Endothelial cell of umbilical vein (primary cell): Measurements from ENCODE around the gene SLC35F2. TPM values are rescaled to one million over a fixed set of nuclear protein-coding genes. Genes with fewer than 3 reads are reported as not detected.

Source experiments
- BruUV-seq: library from RNA; stranded (reverse); fragments of 400-500 nt; replicated peaks from 2 replicates; lab custom pipeline; 2021; lab: Mats Ljungman, UMichigan
- CTCF ChIA-PET: fragments of 300-600, 350-600 bp; sonication (Branson Sonifier 250); formaldehyde crosslinking; loops from one replicate; lab custom pipeline; 2021; ENCODE audit warnings: antibody characterized with exemption, inconsistent platforms; lab: Charles Lee
- POLR2A ChIA-PET: fragments of 300-600, 350-600 bp; sonication (Branson Sonifier 250); formaldehyde crosslinking; loops from one replicate; lab custom pipeline; 2021; ENCODE audit warnings: antibody characterized with exemption, inconsistent platforms; lab: Charles Lee
- DNase-seq: peaks from one replicate; pipeline ENCODE4 v3.0.0-alpha.2; 2011; ENCODE audit warnings: low read depth, low spot score
- FAIRE-seq: peaks from 2 replicates; lab custom pipeline; 2011; peaks lifted over from hg19 to GRCh38; lab: Jason Lieb, UNC
- H2AFZ ChIP-seq: 2 replicates; pipeline ENCODE4 v1.6.0; 2012; ENCODE audit warnings: low read depth, low read length, control low read depth, inconsistent platforms
- H3K27ac ChIP-seq: 2 replicates; pipeline ENCODE4 v1.5.1; 2011; ENCODE audit warnings: low read depth, mild to moderate bottlenecking, control low read depth, low read length, moderate library complexity; ENCODE audit not compliant: insufficient read depth
- H3K27me3 ChIP-seq, 2 experiments: 2 replicates each; pipeline versions ENCODE4 v1.6.0 to v1.6.1; 2011; ENCODE audit warnings: low read length in 2 of 2, mixed read lengths in 1 of 2; ENCODE audit not compliant: control insufficient read depth in 2 of 2, insufficient read depth in 2 of 2
- H3K36me3 ChIP-seq, 2 experiments: 2 replicates in 1 of 2; 3 replicates in 1 of 2; pipeline ENCODE4 v1.5.1; 2011; ENCODE audit warnings: low read length in 2 of 2, mild to moderate bottlenecking in 1 of 2, moderate library complexity in 1 of 2; ENCODE audit not compliant: control insufficient read depth in 2 of 2, insufficient read depth in 2 of 2; ENCODE audit errors: extremely low read depth in 1 of 2
- H3K4me1 ChIP-seq: 3 replicates; pipeline ENCODE4 v1.5.1; 2011; ENCODE audit warnings: mild to moderate bottlenecking, low read length; ENCODE audit not compliant: control insufficient read depth, insufficient read depth; ENCODE audit errors: extremely low read depth
- H3K4me2 ChIP-seq: 2 replicates; pipeline ENCODE4 v1.6.1; 2011; ENCODE audit warnings: low read length, control low read depth, mixed read lengths; ENCODE audit not compliant: insufficient read depth
- H3K4me3 ChIP-seq, 3 experiments: fragments of 200-600 bp in 1 of 3; sonication (generic), shearing (Covaris generic) in 1 of 3; replicated peaks in 1 of 3; 2 replicates each; pipeline ENCODE4 v1.5.1; 2011 to 2016; ENCODE audit warnings: control low read depth in 3 of 3, low read length in 3 of 3, mild to moderate bottlenecking in 2 of 3, inconsistent platforms in 1 of 3, low read depth in 1 of 3, moderate library complexity in 1 of 3; ENCODE audit not compliant: insufficient read depth in 1 of 3
- H3K79me2 ChIP-seq: 2 replicates; pipeline ENCODE4 v1.6.0; 2012; ENCODE audit warnings: low read length, inconsistent platforms; ENCODE audit not compliant: control insufficient read depth, insufficient read depth
- H3K9ac ChIP-seq: replicated peaks from 2 replicates; pipeline ENCODE3; 2011; ENCODE audit warnings: low read length, control low read depth; ENCODE audit not compliant: insufficient read depth; ENCODE audit errors: extremely low read depth
- H3K9me1 ChIP-seq: replicated peaks from 3 replicates; pipeline ENCODE4 v1.6.0; 2011; ENCODE audit warnings: mild to moderate bottlenecking, low read length; ENCODE audit not compliant: control insufficient read depth, insufficient read depth; ENCODE audit errors: extremely low read depth
- H3K9me3 ChIP-seq: replicated peaks from 2 replicates; pipeline ENCODE4 v1.5.1; 2012; ENCODE audit warnings: low read length, inconsistent platforms; ENCODE audit not compliant: control insufficient read depth, insufficient read depth
- H4K20me1 ChIP-seq: replicated peaks from 2 replicates; pipeline ENCODE3; 2011; ENCODE audit warnings: mild to moderate bottlenecking, low read length; ENCODE audit not compliant: control insufficient read depth, insufficient read depth; ENCODE audit errors: extremely low read depth
- EZH2 ChIP-seq: IDR thresholded peaks from 2 replicates; pipeline ENCODE4 v1.6.1; 2012; ENCODE audit warnings: borderline replicate concordance, low read depth, mild to moderate bottlenecking, moderate library complexity, low read length, inconsistent platforms; ENCODE audit not compliant: severe bottlenecking
- FOS ChIP-seq: IDR thresholded peaks from 2 replicates; pipeline ENCODE4 v1.6.1; 2011; ENCODE audit warnings: mild to moderate bottlenecking, low read length, moderate library complexity, borderline replicate concordance; ENCODE audit not compliant: insufficient read depth
- GATA2 ChIP-seq: IDR thresholded peaks from 2 replicates; pipeline ENCODE4 v1.7.0; 2011; ENCODE audit warnings: low read depth, mild to moderate bottlenecking, moderate library complexity, mixed read lengths, low read length; ENCODE audit not compliant: insufficient read length, insufficient read depth
- JUN ChIP-seq: IDR thresholded peaks from 2 replicates; pipeline ENCODE4 v1.6.1; 2011; ENCODE audit warnings: borderline replicate concordance, low read depth; ENCODE audit not compliant: insufficient read length, insufficient read depth
- MYC ChIP-seq: IDR thresholded peaks from one replicate; pipeline ENCODE4 v1.6.1; 2011; ENCODE audit warnings: mild to moderate bottlenecking, low read depth, low read length
- POLR2A ChIP-seq: IDR thresholded peaks from 2 replicates; pipeline ENCODE4 v1.6.1; 2012; ENCODE audit warnings: low read depth, mild to moderate bottlenecking, control low read depth, low read length
- POLR2AphosphoS5 ChIP-seq: IDR thresholded peaks from 2 replicates; pipeline ENCODE4 v1.6.1; 2012; ENCODE audit warnings: low read depth, mild to moderate bottlenecking, control low read depth, low read length, moderate library complexity; ENCODE audit not compliant: insufficient read depth
- dilution Hi-C: fragments of 300-500 bp; cut with MboI; formaldehyde crosslinking; loops from one replicate; pipeline ENCODE4 v1.15.0; 2019; ENCODE audit warnings: low sequenced_read_pairs; ENCODE audit not compliant: extremely low pct_ligation_motif_present
- intact Hi-C: fragments of 100-400 bp; cut with micrococcal nuclease; formaldehyde crosslinking; loops from one replicate; pipeline ENCODE4 v1.10.0; 2022
- polyA plus RNA-seq, 4 experiments: library from polyadenylated mRNA; depleted of rRNA in 3 of 4; stranded (reverse) in 3 of 4; unstranded in 1 of 4; fragments of >200 nt; gene quantifications; 2 replicates each; pipeline versions ENCODE4 v1.2.1 to v1.2.3, GENCODE V29; 2011 to 2012; ENCODE audit warnings: missing spikeins in 1 of 4
- total RNA-seq: library from RNA; stranded (reverse); gene quantifications from 2 replicates; pipeline ENCODE4 v1.2.3, GENCODE V29; 2021
- TF ChIP-seq, protein P1 (sequence below): IDR thresholded peaks from 2 replicates; pipeline ENCODE4 v1.6.1; 2011; ENCODE audit not compliant: insufficient read depth, insufficient read length
- TF ChIP-seq, protein P2 (sequence below), 2 donors: IDR thresholded peaks; 1 replicate in 1 of 2; 2 replicates in 1 of 2; pipeline ENCODE4 v1.5.1; 2011; ENCODE audit warnings: low read length in 2 of 2, mild to moderate bottlenecking in 2 of 2, moderate library complexity in 2 of 2, control low read depth in 1 of 2, inconsistent platforms in 1 of 2, low read depth in 1 of 2; ENCODE audit not compliant: insufficient read depth in 1 of 2; ENCODE audit errors: extremely low read depth in 1 of 2

The SLC35F2 gene
- total and polyA plus RNA-seq, 2 donors (not counting 3 experiments of a cell fraction or from before 2014, with no cell fraction given), result 41.0 to 59.7 TPM

DNA sequence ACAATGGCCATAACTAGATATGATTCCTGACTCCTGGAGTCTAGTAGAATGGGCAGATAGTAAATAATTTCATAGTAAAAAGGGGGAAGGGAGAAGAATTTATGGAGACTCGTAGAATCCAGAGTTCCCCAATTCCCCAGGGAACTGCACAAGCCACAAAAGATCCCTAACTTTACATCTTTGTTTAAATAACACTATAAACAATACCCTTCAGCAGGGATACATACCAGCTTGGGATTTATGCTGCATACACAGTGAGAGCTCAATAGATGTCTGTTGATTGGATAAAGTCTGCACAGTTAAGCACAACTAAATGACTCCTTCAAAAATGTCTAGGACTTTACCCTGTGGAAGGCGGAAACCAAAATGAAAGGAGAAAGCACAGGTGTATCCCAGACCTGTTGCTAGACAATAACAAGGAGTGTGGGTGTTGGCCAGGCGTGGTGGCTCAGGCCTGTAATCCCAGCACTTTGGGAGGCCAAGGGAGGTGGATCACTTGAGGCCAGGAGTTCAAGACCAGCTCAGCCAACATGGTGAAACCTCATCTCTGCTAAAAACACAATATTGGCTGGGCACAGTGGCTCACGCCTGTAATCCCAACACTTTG lies 6.8 kb downstream of the SLC35F2 start:
- POLR2A ChIA-PET, result no interaction called here
- CTCF ChIA-PET, result interaction anchor here (1.1 to 2.3 kb wide), 2 partner anchors 11 to 25 kb away, joined by 4 to 10 read pairs; no protein-coding TSS in a partner anchor
- no peak for DNase-seq
- H3K9me3 ChIP-seq, result no peaks in the 10 kb centered on the region
- H3K27me3 ChIP-seq, result no peaks in the 10 kb centered on the region
- peaks cover 3% of the 10 kb centered on the region for H3K4me1 ChIP-seq
- no peak overlapping the region for H3K27ac ChIP-seq
- FAIRE-seq, result no peak
- dilution Hi-C loops (no loop called here), intact Hi-C loops (no loop called here)
- H3K4me2 ChIP-seq, result no peak overlapping the region
- H3K9me1 ChIP-seq, result no peaks in the 10 kb centered on the region
- peaks cover 94% of the 10 kb centered on the region for H3K79me2 ChIP-seq
- H3K4me3 ChIP-seq, result no peak overlapping the region
- H3K36me3 ChIP-seq, result no peaks in the 10 kb centered on the region
- no TSS peak for BruUV-seq
- no peak overlapping the region for H2AFZ ChIP-seq
- TF ChIP-seq, protein P1, sequence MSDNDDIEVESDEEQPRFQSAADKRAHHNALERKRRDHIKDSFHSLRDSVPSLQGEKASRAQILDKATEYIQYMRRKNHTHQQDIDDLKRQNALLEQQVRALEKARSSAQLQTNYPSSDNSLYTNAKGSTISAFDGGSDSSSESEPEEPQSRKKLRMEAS, result no peak
- TF ChIP-seq FOS (no peak), POLR2AphosphoS5 (no peak), EZH2 (no peak), POLR2A (no peak), GATA2 (no peak), JUN (no peak)
- H4K20me1 ChIP-seq, result no peaks in the 10 kb centered on the region
- no peak overlapping the region for H3K9ac ChIP-seq

DNA sequence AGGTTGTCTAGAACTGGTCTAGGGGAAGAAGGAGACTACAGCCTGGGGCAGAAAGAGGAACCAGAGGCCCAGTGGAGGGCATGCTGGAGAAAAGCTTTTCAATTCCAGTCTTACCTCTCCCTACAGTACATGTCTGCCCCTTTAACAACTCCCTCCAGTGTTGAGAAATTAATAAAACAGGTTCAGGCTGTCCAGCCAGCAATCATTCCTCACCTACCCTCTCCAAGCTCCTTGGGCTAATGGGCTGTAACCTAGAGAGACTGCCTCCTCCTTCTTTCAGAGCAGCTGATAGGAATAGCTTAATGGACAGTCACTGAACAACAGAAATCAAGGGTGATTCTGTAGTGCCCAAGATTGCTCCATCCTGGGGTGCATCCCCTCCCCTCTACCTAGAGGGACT lies 8.8 kb downstream of the SLC35F2 start:
- Histone ChIP-seq H3K9me3 (no peaks in the 10 kb centered on the region), H3K4me1 (no peaks in the 10 kb centered on the region), H3K27me3 (no peaks in the 10 kb centered on the region), H4K20me1 (no peaks in the 10 kb centered on the region), H2AFZ (no peak overlapping the region), H3K79me2 (peaks cover 94% of the 10 kb centered on the region), H3K9me1 (no peaks in the 10 kb centered on the region), H3K4me3 (no peak overlapping the region), H3K36me3 (no peaks in the 10 kb centered on the region), H3K27ac (no peak overlapping the region), H3K9ac (no peak overlapping the region), H3K4me2 (no peak overlapping the region)
- ChIA-PET POLR2A (no interaction called here), CTCF (interaction anchor here (1.1 to 1.3 kb wide), 2 partner anchors 9 to 48 kb away, joined by 4 to 5 read pairs; no protein-coding TSS in a partner anchor)
- TF ChIP-seq GATA2, result no peak
- TF ChIP-seq JUN, result no peak
- no peak for TF ChIP-seq POLR2AphosphoS5
- TF ChIP-seq, protein P2, sequence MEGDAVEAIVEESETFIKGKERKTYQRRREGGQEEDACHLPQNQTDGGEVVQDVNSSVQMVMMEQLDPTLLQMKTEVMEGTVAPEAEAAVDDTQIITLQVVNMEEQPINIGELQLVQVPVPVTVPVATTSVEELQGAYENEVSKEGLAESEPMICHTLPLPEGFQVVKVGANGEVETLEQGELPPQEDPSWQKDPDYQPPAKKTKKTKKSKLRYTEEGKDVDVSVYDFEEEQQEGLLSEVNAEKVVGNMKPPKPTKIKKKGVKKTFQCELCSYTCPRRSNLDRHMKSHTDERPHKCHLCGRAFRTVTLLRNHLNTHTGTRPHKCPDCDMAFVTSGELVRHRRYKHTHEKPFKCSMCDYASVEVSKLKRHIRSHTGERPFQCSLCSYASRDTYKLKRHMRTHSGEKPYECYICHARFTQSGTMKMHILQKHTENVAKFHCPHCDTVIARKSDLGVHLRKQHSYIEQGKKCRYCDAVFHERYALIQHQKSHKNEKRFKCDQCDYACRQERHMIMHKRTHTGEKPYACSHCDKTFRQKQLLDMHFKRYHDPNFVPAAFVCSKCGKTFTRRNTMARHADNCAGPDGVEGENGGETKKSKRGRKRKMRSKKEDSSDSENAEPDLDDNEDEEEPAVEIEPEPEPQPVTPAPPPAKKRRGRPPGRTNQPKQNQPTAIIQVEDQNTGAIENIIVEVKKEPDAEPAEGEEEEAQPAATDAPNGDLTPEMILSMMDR (IDR thresholded peaks at IDR 0.05; ENCODE audit: extremely low read depth in 1 of 2, insufficient read depth in 1 of 2, low read depth in 1 of 2, low read length in 2 of 2), result no peak
- TF ChIP-seq MYC, result no peak
- TF ChIP-seq EZH2, result no peak
- no peak for TF ChIP-seq POLR2A
- TF ChIP-seq FOS, result no peak
- TF ChIP-seq, protein P1, result no peak
- intact Hi-C loops (loop anchor here (10.0 kb wide), 1 partner anchor 375 kb away; the partner anchor contains the start of genes ATM and NPAT), dilution Hi-C loops (no loop called here)
- FAIRE-seq (no peak), DNase-seq (no peak)
- no TSS peak for BruUV-seq
